ENCODE measurements around the gene SSBP1.
"Not testable (repeated sequence)": the region's sequence is repeated elsewhere in the genome, so short reads cannot be mapped to it uniquely, and the experiment has no call there.

The SSBP1 gene, protein sequence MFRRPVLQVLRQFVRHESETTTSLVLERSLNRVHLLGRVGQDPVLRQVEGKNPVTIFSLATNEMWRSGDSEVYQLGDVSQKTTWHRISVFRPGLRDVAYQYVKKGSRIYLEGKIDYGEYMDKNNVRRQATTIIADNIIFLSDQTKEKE

DNA sequence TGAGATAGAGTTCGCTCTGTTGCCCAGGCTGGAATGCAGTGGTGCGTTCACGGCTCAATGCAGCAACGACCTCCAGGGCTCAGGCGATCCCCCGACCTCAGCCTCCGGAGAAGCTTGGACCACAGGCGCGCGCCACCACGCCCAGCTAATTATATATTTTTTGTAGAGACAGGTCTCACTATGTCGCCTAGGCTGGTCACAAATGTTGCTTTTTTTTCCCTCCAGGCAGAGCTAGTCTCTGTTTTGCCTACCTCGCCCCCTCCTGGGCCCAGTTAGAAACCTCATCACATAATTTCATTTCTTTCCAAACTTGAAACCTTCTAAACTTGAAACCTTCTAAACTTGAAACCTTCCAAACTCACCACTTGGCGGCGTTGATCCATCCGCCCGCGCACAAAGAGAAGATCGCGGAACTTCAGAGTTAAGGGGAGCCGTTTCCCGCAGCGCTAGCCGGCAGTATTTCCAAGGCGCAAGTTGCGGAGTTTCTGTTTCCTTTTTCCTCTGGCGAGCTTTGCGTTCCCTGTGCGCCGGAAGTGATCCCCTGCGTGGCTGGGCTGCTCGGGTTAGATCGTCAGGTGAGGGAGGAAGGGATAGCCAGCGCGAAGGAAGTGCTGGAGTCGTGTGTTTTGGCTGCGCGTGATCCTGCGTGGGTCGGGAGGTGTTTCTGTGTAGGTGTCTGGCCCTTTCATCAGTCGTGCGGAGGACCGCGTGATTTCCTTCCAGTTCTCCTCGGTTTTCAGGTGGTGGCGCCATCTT lies at the start of gene SSBP1:
SSBP1 (plus strand) TSS at position 523 of the 756 bp plus-strand sequence. CDS start 809 bp downstream, outside the sequence.
- Histone ChIP-seq H3K9ac (ENCODE audit: low read length) (peak within 1 kb of the TSS; percentile 69), H3K27ac (ENCODE audit: low read depth, low read length) (peak within 1 kb of the TSS; percentile 58), H3K27me3 (ENCODE audit: control insufficient read depth, insufficient read depth, low read length) (no peaks in the 10 kb centered on the region), H3K4me1 (ENCODE audit: control insufficient read depth, insufficient read depth, low read length) (peaks cover 8% of the 10 kb centered on the region), H3K4me3 (ENCODE audit: low read length) (peak within 1 kb of the TSS; percentile 89), H3K36me3 (ENCODE audit: control insufficient read depth, insufficient read depth, low read length) (peaks cover 9% of the 10 kb centered on the region)

DNA sequence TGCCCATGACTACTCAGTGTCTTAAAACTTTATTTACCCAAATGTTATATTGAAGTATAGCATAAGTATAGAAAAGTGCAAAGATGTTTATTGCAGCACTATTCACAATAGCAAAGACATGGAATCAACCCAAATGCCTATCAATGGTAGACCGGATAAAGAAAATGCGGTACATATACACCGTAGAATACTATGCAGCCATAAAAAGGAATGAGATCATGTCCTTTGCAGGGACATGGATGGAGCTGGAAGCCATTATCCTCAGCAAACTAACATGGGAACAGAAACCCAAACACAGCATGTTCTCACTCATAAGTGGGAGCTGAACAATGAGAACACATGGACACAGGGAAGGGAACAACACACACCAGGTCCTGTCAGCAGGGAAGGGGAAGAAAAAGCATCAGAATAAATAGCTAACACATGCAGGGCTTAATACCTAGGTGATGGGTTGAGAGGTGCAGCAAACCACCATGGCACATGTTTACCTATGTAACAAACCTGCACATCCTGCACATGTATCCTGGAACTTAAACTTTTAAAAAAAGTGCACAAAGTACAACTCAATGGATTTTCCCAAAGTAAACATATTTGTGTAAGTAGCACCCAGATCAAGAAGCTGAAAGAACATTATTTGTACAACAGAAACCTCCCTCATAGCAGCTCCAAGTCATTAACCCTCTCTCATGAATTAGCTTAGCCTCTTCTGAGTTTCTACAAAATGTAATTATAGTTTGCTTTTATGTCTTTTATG lies 48.9 kb upstream of the SSBP1 start:
- not testable (repeated sequence) for H3K4me1 ChIP-seq (ENCODE audit: control insufficient read depth, insufficient read depth, low read length); H3K36me3 ChIP-seq (ENCODE audit: control insufficient read depth, insufficient read depth, low read length); H3K27me3 ChIP-seq (ENCODE audit: control insufficient read depth, insufficient read depth, low read length); H3K27ac ChIP-seq (ENCODE audit: low read depth, low read length); H3K9ac ChIP-seq (ENCODE audit: low read length); H3K4me3 ChIP-seq (ENCODE audit: low read length)

DNA sequence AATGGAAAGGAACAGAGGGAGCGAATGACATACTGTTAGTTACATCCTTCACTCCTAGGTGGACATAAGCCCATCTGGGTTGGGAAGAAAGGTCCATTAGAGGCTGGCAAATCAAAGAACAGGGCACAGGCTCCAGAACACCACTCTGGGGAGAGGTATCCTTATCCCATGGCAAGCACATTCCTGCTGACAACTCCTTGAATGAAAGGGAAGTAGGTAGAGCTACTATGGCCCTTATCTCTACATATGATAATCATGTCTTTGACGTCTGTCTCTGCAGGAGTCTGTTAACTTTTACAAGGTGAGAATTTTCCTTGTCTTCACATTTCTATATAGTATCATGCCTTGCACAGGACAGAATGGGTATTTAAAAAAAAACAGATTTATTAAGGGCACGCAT lies 46.6 kb upstream of the SSBP1 start:
- Histone ChIP-seq H3K36me3 (ENCODE audit: control insufficient read depth, insufficient read depth, low read length) (no peaks in the 10 kb centered on the region), H3K9ac (ENCODE audit: low read length) (no peak overlapping the region), H3K27me3 (ENCODE audit: control insufficient read depth, insufficient read depth, low read length) (no peaks in the 10 kb centered on the region), H3K4me1 (ENCODE audit: control insufficient read depth, insufficient read depth, low read length) (no peaks in the 10 kb centered on the region), H3K27ac (ENCODE audit: low read depth, low read length) (no peak overlapping the region), H3K4me3 (ENCODE audit: low read length) (no peak overlapping the region)

DNA sequence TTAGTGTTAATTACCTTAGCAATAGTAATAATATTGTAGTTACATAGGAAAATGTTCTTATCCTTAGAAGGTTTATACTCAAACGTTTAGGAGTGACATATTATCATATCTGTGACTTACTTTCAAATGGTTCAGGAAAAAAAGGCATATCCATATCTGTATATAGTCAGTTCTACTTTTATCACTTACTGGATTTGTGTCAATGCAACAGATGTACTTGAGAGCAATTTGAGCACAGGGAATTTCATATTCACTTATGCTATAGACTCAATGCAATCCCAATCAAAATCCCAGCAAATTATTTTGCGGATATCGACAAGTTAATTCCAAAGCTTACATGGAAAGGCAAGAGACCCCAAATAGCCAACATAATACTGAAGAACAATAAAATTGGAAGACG lies 46.2 kb upstream of the SSBP1 start:
- Histone ChIP-seq H3K9ac (ENCODE audit: low read length) (no peak overlapping the region), H3K27me3 (ENCODE audit: control insufficient read depth, insufficient read depth, low read length) (no peaks in the 10 kb centered on the region), H3K27ac (ENCODE audit: low read depth, low read length) (no peak overlapping the region), H3K36me3 (ENCODE audit: control insufficient read depth, insufficient read depth, low read length) (no peaks in the 10 kb centered on the region), H3K4me3 (ENCODE audit: low read length) (no peak overlapping the region), H3K4me1 (ENCODE audit: control insufficient read depth, insufficient read depth, low read length) (no peaks in the 10 kb centered on the region)

DNA sequence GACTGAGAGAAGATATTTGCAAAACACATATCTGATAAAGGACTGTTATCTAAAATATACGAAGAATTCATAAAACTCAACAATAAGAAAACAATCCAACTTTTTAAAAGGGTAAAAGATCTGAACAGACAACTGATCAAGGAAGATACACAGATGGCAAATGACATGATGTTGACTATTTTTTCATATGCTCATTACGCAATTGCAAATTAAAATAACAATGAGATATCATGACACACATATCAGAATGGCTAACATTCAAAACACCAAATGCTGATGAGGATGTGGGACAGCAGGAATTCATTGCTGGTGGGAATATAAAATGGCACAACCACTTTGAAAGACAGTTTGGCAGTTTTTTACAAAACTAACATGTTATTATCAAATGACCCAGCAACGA lies 45.1 kb upstream of the SSBP1 start:
- Histone ChIP-seq H3K4me1 (ENCODE audit: control insufficient read depth, insufficient read depth, low read length) (no peaks in the 10 kb centered on the region), H3K27me3 (ENCODE audit: control insufficient read depth, insufficient read depth, low read length) (no peaks in the 10 kb centered on the region), H3K27ac (ENCODE audit: low read depth, low read length) (no peak overlapping the region), H3K36me3 (ENCODE audit: control insufficient read depth, insufficient read depth, low read length) (no peaks in the 10 kb centered on the region), H3K9ac (ENCODE audit: low read length) (no peak overlapping the region), H3K4me3 (ENCODE audit: low read length) (no peak overlapping the region)

DNA sequence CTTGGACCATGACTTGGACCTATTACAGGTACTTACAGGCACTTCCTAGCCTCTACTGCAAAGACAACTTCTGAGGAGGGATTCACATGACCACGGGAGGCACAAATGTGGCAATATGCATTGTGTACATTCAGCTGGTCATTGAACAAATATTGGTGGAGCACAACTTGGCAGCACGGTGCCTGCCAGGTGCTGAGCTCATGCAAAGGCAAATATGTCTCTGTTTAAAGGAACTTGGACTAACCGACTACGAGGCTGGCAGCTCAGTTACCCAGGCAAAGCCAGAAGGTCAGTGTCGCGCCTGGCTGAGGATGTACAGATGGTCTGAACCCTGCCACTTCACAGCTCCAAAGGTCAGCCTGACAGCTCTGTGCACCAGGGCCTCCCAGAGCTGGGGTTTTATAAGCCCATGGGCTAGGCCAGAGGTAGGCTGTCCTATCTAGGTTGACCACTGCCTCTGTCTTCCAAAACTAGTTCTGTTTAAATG lies 42.3 kb upstream of the SSBP1 start:
- Histone ChIP-seq H3K9ac (ENCODE audit: low read length) (no peak overlapping the region), H3K4me1 (ENCODE audit: control insufficient read depth, insufficient read depth, low read length) (no peaks in the 10 kb centered on the region), H3K36me3 (ENCODE audit: control insufficient read depth, insufficient read depth, low read length) (no peaks in the 10 kb centered on the region), H3K4me3 (ENCODE audit: low read length) (no peak overlapping the region), H3K27ac (ENCODE audit: low read depth, low read length) (no peak overlapping the region), H3K27me3 (ENCODE audit: control insufficient read depth, insufficient read depth, low read length) (no peaks in the 10 kb centered on the region)

DNA sequence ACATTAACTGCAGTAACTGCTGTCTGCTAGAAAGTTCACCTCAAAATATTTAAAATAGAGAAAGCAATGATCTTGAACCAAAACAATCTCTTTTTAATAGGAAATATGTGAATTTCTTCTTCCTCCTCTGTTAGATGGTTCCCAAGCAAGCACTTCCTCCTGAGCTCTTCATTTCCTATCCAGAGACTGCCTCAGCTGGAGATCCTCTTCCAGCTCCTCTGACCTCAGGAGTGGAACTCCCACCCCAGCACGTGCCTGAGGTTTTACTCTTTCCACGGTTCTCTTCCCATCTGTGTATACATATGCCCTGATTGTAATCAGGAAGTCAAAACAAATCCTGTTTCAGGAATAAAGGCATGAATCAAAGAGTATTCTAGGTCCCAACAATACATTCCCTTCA lies 41.8 kb upstream of the SSBP1 start:
- Histone ChIP-seq H3K36me3 (ENCODE audit: control insufficient read depth, insufficient read depth, low read length) (no peaks in the 10 kb centered on the region), H3K27ac (ENCODE audit: low read depth, low read length) (no peak overlapping the region), H3K4me1 (ENCODE audit: control insufficient read depth, insufficient read depth, low read length) (no peaks in the 10 kb centered on the region), H3K27me3 (ENCODE audit: control insufficient read depth, insufficient read depth, low read length) (no peaks in the 10 kb centered on the region), H3K4me3 (ENCODE audit: low read length) (no peak overlapping the region), H3K9ac (ENCODE audit: low read length) (no peak overlapping the region)

DNA sequence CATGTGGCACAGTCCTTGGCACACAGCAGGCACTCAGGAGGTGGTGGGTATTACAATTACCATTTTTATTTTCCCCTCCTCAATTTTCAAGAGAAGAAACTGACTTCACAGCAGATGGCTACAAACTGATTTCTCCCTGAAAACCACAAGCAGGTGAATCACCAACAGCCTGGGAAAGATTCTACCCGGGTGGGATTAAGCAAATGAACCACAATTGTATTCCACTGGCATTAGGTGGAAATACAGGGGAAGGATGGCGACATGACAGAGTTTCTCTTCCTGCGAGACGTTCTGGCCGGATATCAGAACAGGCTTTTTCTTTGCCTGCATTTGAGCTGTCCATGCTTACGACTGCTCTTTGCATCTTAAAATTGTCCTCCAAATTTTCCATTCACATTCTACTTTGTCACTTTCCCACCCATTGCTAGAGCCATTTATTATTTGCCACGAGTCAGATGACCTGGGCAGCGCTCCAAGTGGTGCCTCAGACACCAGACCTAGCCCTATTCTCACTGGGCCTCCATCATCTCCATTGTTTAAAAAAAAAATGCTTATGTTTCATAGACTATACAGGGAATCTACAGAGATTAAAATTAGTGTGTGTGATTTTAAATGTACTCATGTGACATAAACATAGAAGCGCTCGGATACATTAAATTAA lies 40.8 kb upstream of the SSBP1 start:
- no peaks in the 10 kb centered on the region for H3K36me3 ChIP-seq (ENCODE audit: control insufficient read depth, insufficient read depth, low read length)
- H3K27me3 ChIP-seq (ENCODE audit: control insufficient read depth, insufficient read depth, low read length): no peaks in the 10 kb centered on the region
- no peak overlapping the region for H3K27ac ChIP-seq (ENCODE audit: low read depth, low read length)
- H3K4me3 ChIP-seq (ENCODE audit: low read length): no peak overlapping the region
- no peaks in the 10 kb centered on the region for H3K4me1 ChIP-seq (ENCODE audit: control insufficient read depth, insufficient read depth, low read length)
- no peak overlapping the region for H3K9ac ChIP-seq (ENCODE audit: low read length)

DNA sequence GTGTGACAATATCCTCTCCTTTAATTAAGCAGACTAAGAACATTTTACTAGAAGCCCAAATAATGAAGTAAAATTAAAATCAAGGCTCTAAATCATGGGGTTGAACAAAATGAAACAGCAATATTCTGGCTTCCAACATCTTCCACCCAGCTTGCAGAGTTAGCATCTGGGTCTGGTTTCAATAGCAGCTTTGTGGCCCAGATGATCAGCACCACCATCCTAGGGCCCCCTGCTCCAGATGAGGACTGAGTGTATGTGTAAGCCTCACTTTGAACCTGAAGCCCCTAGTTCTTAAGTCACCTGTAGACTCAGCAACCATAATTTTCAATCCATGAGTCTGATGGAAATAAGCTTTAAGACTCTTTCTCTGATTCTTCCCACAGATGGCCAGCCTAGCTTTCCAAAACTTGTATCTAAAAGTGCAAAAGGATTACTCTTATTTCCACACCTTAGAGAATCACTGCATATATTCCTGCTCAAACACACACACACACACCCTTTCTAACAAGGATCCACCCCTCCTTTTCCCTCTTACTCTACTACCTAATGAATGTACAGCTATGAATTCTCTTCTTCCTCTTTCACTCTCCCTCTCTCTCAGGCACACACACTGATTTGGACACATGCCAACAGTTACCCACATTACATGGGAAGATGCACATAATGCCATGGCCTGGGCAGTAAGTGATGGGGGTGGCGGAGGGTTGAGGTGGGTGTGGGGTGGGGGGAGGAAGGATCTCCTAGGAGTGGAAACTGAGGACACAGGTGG lies 39.7 kb upstream of the SSBP1 start:
- Histone ChIP-seq H3K4me1 (ENCODE audit: control insufficient read depth, insufficient read depth, low read length) (peaks cover 3% of the 10 kb centered on the region), H3K27me3 (ENCODE audit: control insufficient read depth, insufficient read depth, low read length) (no peaks in the 10 kb centered on the region), H3K4me3 (ENCODE audit: low read length) (no peak overlapping the region), H3K36me3 (ENCODE audit: control insufficient read depth, insufficient read depth, low read length) (no peaks in the 10 kb centered on the region), H3K27ac (ENCODE audit: low read depth, low read length) (no peak overlapping the region), H3K9ac (ENCODE audit: low read length) (no peak overlapping the region)

DNA sequence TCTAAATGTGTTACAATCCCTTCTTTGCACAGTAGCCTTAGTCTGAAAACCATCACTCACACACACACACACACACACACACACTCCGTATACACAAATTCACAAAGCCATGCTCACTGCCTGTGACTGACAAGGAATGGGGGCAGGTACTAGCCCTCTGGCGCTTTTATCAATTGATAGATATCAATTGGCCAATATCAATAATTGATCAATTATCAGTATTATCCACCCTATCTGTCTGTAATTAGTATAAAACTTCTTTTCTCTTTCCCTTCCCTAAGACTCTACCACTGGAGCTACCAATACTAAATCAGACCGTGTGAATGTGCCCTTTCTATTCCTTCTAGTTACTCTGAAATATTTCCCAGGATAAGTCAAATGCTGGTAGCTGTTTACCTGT lies 38.3 kb upstream of the SSBP1 start:
- H3K27me3 ChIP-seq (ENCODE audit: control insufficient read depth, insufficient read depth, low read length): no peaks in the 10 kb centered on the region
- peaks cover 3% of the 10 kb centered on the region for H3K4me1 ChIP-seq (ENCODE audit: control insufficient read depth, insufficient read depth, low read length)
- H3K36me3 ChIP-seq (ENCODE audit: control insufficient read depth, insufficient read depth, low read length): no peaks in the 10 kb centered on the region
- no peak overlapping the region for H3K27ac ChIP-seq (ENCODE audit: low read depth, low read length)
- no peak overlapping the region for H3K9ac ChIP-seq (ENCODE audit: low read length)
- H3K4me3 ChIP-seq (ENCODE audit: low read length): no peak overlapping the region

DNA sequence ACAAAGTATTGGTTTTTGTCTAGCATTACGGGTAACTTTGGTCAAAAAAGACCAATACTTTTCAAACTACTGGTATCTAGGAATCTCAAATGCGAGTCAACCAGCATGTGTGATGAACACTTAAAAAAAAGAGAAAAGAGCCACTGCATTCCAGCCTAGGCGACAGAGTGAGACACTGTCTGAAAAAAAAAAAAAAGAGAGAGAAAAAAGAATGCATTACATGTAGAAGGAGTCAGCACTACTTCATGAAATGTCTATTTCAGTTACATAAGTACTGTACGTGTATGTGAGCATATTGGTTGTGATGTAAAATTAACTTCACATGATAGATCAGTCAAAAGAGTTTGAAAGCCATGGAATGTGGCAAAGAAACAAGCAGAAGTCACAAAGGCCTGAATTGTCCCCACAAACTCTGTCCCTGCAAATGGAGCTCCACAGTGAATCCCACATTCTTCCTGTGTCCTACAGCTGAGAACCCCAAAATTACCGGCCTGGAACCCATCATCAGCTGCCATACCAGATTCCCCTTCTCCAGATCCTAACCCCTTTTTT lies 37.8 kb upstream of the SSBP1 start:
- Histone ChIP-seq H3K9ac (ENCODE audit: low read length) (no peak overlapping the region), H3K4me3 (ENCODE audit: low read length) (peak overlapping the region; percentile 51), H3K4me1 (ENCODE audit: control insufficient read depth, insufficient read depth, low read length) (peaks cover 3% of the 10 kb centered on the region), H3K27ac (ENCODE audit: low read depth, low read length) (no peak overlapping the region), H3K36me3 (ENCODE audit: control insufficient read depth, insufficient read depth, low read length) (no peaks in the 10 kb centered on the region), H3K27me3 (ENCODE audit: control insufficient read depth, insufficient read depth, low read length) (no peaks in the 10 kb centered on the region)
